Right lobe of liver (tissue), 4 donors: ENCODE measurements around the gene CYP4A22.
"Not testable (repeated sequence)": the region's sequence is repeated elsewhere in the genome, so short reads cannot be mapped to it uniquely, and the experiment has no call there.

Source experiments
- POLR2A ChIP-seq: fragments of 450-650 bp; IDR thresholded peaks from one replicate; pipeline ENCODE4 v1.6.1; 2017; ENCODE audit warnings: antibody characterized with exemption, mild to moderate bottlenecking
- TF ChIP-seq, protein P1 (sequence below), 4 donors: fragments of 200-600 bp in 3 of 4; fragments of 450-650 bp in 1 of 4; IDR thresholded peaks; one replicate each; pipeline versions ENCODE4 v1.5.1 to v1.8.0; 2016 to 2022; ENCODE audit warnings: antibody characterized with exemption in 4 of 4, mild to moderate bottlenecking in 2 of 4
- donor health status: DM: no; HTN: no; CAD: no.
- donor health status: DM: no; HTN: no; CAD: no.
- donor health status: DM: no; HTN: yes; CAD: no.

GRCh38 chr1:47089356-47089755 is 47.9 kb upstream of the CYP4A22 start:
- TF ChIP-seq, protein P1, sequence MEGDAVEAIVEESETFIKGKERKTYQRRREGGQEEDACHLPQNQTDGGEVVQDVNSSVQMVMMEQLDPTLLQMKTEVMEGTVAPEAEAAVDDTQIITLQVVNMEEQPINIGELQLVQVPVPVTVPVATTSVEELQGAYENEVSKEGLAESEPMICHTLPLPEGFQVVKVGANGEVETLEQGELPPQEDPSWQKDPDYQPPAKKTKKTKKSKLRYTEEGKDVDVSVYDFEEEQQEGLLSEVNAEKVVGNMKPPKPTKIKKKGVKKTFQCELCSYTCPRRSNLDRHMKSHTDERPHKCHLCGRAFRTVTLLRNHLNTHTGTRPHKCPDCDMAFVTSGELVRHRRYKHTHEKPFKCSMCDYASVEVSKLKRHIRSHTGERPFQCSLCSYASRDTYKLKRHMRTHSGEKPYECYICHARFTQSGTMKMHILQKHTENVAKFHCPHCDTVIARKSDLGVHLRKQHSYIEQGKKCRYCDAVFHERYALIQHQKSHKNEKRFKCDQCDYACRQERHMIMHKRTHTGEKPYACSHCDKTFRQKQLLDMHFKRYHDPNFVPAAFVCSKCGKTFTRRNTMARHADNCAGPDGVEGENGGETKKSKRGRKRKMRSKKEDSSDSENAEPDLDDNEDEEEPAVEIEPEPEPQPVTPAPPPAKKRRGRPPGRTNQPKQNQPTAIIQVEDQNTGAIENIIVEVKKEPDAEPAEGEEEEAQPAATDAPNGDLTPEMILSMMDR (IDR thresholded peaks at IDR 0.05): peak; percentile 56 to 64 (median 60)
- not testable (repeated sequence) for TF ChIP-seq POLR2A
